ENCODE results near the gene CHMP2B.

CHMP2B gene, protein sequence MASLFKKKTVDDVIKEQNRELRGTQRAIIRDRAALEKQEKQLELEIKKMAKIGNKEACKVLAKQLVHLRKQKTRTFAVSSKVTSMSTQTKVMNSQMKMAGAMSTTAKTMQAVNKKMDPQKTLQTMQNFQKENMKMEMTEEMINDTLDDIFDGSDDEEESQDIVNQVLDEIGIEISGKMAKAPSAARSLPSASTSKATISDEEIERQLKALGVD

DNA sequence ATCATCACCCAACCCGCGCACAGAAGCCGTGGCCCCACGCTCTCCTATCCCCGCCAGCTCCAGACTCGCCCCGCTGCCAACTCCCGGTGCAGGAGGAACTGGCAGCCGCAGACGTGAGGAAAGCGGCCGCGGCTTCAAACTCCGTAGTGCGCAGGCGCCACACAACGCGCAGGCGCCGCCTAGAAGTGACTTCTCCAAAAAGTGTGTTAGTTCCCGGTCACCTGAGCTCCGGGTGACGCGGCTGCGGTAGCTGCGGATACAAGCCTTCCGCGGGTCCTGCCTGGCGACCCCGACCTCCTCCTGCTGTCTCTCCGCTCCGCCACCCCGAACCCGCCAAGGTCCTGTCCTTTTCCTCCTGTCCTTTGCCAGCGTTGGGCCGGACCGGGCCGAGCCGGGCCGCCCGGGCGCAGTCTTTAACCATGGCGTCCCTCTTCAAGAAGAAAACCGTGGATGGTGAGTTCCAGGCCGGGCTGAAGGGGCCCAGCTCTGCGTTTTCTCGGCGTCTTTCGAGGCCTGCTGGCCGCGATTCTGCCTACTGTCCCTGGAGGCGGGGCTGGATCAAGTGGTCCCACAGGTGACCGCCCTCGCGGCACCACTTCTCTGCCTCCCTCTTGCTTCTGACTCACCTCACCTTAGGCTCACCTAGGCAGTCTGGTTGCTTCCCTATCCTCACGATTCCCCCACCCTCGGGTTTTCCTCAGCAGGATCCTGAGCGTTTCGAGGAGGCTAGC is at the start of gene CHMP2B:
CHMP2B (plus strand) TSS at position 206 of the 731 bp plus-strand sequence; CDS start at position 420, 214 bp downstream.
- DNase-seq (ENCODE audit: low spot score) = peak; percentile 91

- no peak for DNase-seq (ENCODE audit: low spot score)
These were observed 47.5 kb upstream of the CHMP2B start for GRCh38 chr3:87179642-87180041.

DNA sequence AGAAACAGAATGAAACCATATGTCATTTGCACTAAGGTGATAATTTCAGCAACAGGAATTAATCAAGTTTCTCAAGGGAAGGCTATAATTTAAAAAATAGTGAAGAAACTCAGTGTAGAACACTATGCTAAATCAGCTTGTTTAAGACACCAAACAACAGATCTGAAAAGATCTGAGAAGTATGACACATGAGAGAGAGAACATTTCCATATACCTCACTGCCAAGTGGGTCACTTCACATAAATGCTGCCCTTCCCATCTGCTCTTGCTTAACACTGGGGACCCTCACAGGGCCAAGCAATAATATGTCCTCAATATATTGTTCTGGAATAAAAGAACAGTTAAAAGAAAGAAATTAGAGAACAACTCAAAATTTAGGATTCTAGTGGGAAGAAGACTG is 45.6 kb upstream of the CHMP2B start:
- no peak for DNase-seq (ENCODE audit: low spot score)

GRCh38 chr3:87182023-87182422 is 45.1 kb upstream of the CHMP2B start:
- DNase-seq (ENCODE audit: low spot score) = no peak

- no peak for DNase-seq (ENCODE audit: low spot score)
These were observed 40.4 kb upstream of the CHMP2B start for GRCh38 chr3:87186608-87187159.

DNA sequence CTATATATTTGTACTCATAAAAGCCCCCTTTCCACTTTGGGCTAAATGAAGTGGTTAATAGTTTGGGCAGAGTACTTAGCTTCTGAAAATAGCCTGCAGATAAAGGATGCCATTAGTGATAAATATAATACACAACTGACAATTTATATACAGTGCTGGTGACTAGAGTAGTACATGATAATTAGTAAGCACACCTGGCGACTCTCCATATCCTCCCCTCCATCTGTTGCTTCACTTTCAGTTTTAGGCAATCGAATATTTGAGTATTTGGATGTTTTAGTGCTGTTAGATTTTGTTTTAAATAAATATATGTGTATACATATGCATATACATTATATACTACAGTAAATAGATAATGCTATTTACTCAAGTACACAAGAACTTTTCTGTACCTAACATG is 35.9 kb upstream of the CHMP2B start:
- DNase-seq (ENCODE audit: low spot score) = no peak

DNA sequence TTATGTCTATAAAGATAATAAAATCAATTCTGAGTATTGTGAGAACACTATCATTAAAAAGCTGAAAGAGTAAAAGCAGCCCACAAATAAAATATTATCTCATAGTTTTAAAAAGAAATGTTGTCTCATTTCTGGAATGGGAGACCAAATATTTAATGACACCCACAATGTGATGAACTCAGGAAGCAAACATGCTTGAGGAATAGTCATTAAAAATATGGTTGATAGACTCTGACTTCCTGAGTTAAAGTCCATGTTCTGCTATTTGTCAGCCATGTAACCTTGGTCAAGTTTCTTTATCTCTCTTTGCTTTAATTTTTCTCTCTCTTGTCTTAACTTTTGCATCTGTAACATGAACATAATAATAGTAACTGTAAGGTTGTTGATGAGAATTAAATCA is 35.5 kb upstream of the CHMP2B start:
- DNase-seq (ENCODE audit: low spot score) = no peak

GRCh38 chr3:87196879-87197278 is 30.2 kb upstream of the CHMP2B start:
- no peak for DNase-seq (ENCODE audit: low spot score)

GRCh38 chr3:87197531-87197930 is 29.6 kb upstream of the CHMP2B start:
- DNase-seq (ENCODE audit: low spot score) = no peak

DNA sequence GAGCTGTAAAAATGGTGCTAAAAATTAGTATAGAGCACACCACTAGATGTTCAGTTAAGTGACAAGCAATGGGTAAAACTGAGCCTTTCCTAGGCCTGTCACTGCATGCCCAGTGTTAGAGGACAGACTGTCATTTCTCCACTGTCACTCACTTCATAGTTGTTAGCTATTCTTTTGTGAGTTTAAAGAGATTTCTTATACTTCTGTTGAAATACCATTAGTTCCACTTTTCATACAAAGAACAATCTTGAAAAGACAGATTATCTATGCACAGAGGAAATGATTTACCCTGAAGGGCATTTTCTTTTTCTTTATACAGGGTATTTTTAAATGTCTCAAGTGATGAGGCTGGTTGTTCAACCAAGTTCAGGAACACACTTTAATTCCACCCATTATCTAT is 28.3 kb upstream of the CHMP2B start:
- DNase-seq (ENCODE audit: low spot score) = no peak

- DNase-seq (ENCODE audit: low spot score) = no peak
These were observed 27.5 kb upstream of the CHMP2B start for GRCh38 chr3:87199628-87200027.

DNA sequence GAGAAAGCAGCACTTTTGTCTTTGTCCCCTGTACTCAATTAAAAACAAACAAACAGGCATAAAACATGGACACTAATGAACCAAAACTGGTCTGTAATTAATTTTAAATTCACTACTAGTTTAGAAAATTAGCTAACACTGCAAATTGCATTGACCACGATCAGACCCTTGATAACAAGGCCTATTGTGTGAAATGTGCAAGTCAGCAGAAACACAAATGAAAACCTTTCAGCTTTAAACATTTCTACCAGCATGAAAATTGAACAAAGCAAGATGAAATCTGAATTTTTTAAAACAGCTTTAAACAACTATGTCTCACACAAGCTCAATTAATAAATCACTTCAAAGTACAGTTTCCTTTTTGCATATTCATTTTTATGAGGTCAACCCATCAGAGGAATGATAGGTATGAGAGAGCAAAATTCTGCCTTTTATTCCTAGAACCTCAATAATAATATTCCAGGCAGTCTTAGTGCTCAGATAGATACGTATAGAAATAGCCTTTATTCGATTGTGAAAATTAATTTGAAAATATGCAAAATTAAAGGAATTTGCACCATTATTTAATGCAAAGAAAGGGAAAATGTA is 27.0 kb upstream of the CHMP2B start:
- no peak for DNase-seq (ENCODE audit: low spot score)

- DNase-seq (ENCODE audit: low spot score) = no peak
These were observed 25.4 kb upstream of the CHMP2B start for GRCh38 chr3:87201727-87202126.

GRCh38 chr3:87203809-87204208 is 23.3 kb upstream of the CHMP2B start:
- DNase-seq (ENCODE audit: low spot score) = no peak

- DNase-seq (ENCODE audit: low spot score) = no peak
These were observed 21.0 kb upstream of the CHMP2B start for GRCh38 chr3:87206070-87206469.

DNA sequence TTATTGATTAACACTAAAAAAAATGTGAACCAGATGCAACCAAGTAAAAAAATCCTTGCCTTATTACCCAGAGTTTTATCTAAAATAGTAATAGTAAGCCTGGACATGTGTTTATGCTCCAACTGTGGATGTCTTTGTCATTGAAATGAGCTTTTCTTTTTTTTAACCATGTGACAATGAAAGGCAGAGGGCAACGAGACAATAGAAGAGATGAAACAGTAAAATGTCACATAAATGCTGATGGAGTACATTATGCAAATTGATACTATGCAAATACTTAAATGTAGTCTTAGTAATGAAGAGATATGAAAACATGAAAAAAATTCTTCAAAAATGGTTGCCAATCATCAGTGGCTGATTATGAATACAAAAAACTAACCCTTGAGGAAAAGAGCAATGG is 20.5 kb upstream of the CHMP2B start:
- DNase-seq (ENCODE audit: low spot score) = no peak

DNA sequence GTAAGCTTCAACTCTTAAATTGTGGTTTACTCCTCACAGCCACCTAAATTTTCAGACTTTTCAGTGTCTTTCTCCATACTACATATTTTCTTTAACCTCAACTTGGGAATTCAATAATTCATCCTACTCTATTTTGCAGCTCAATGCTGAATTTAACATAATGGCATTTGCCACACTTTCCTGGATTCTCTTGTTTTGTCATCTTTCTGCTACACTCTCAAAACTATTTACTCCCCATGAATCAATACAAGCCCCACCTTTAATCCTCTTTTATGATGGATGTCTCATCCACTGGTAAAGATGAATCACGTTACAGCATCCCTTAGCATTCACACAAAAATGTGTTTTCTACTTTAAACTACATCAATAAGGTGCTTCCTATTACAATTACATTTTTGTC is 19.6 kb upstream of the CHMP2B start:
- DNase-seq (ENCODE audit: low spot score) = no peak

GRCh38 chr3:87209111-87209510 is 18.0 kb upstream of the CHMP2B start:
- DNase-seq (ENCODE audit: low spot score) = no peak

DNA sequence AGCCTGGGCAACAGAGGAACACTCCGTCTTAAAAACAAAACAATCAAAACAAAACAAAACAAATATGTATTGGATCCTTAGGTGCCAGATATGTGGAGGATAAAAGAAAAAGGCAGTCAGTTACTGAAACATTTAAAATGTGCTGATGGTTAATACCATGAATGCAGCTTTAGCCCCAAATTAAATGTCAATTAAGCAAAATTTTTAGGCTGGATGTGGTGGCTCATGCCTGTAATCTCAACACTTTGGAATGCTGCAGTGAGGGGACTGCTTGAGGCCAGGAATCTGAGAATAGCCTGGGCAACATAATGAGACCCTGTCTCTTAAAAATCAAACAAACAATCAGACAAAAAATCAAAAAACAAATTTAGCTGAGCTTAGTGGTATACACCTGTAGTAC is 8.5 kb upstream of the CHMP2B start:
- DNase-seq (ENCODE audit: low spot score) = no peak

GRCh38 chr3:87219611-87220010 is 7.5 kb upstream of the CHMP2B start:
- DNase-seq (ENCODE audit: low spot score) = no peak

DNA sequence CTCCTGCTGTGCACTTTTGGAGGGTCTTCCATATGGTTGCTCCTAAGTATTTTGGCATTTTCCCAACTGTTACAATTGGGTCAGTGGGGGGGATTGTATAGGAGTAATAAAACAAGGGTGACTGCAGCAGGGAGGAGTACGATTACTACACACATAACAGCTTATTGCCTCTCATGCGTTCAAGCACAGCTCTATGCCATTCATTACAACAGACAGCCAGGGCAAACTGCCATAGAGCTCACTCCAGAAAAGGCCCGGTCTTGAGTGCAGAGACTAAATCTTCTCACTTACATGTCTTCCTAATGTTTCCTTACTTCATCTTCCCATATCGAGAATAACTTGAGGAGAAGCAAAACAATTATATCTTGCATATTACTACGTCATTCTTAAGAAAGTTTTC is 1.4 kb upstream of the CHMP2B start:
- DNase-seq (ENCODE audit: low spot score) = no peak

GRCh38 chr3:87227835-87228144 is 681 bp downstream of the CHMP2B start:
- no peak for DNase-seq (ENCODE audit: low spot score)

GRCh38 chr3:87228316-87228715 is 1.2 kb downstream of the CHMP2B start:
- no peak for DNase-seq (ENCODE audit: low spot score)

Data from CD4-positive, alpha-beta T cell treated with Interleukin-6 at 100 ng/mL for 8 hours (primary cell).